ENCODE measurements around the gene COL27A1.
"Not testable (repeated sequence)": the region's sequence is repeated elsewhere in the genome, so short reads cannot be mapped to it uniquely, and the experiment has no call there.

COL27A1 gene

GRCh38 chr9:114187827-114188226 lies 32.5 kb downstream of the COL27A1 start:
- no peak for TF ChIP-seq CTCF (IDR thresholded peaks at IDR 0.05)

GRCh38 chr9:114189823-114190562 lies 34.7 kb downstream of the COL27A1 start:
- Histone ChIP-seq H3K27me3 (no peaks in the 10 kb centered on the region), H3K4me1 (ENCODE audit: control insufficient read depth in 1 of 2, insufficient read depth in 1 of 2, low read depth in 1 of 2, low read length in 1 of 2) (no peaks in the 10 kb centered on the region), H3K4me3 (ENCODE audit: low read depth in 1 of 2, low read length in 1 of 2) (no peak overlapping the region), H3K36me3 (no peaks in the 10 kb centered on the region), H3K27ac (no peak overlapping the region), H3K9me3 (no peaks in the 10 kb centered on the region)
- TF ChIP-seq CTCF (IDR thresholded peaks at IDR 0.05): no peak

More at GRCh38 chr9:114187827-114188226, 32.5 kb downstream of the COL27A1 start:
- H3K9me3 ChIP-seq: no peaks in the 10 kb centered on the region
- H3K36me3 ChIP-seq: no peaks in the 10 kb centered on the region
- H3K27me3 ChIP-seq: no peaks in the 10 kb centered on the region
- no peak overlapping the region for H3K27ac ChIP-seq
- no peaks in the 10 kb centered on the region for H3K4me1 ChIP-seq (ENCODE audit: control insufficient read depth in 1 of 2, insufficient read depth in 1 of 2, low read depth in 1 of 2, low read length in 1 of 2)
- H3K4me3 ChIP-seq (ENCODE audit: low read depth in 1 of 2, low read length in 1 of 2): no peak overlapping the region

- Histone ChIP-seq H3K9me3 (no peaks in the 10 kb centered on the region), H3K36me3 (no peaks in the 10 kb centered on the region), H3K27me3 (no peaks in the 10 kb centered on the region), H3K27ac (no peak overlapping the region), H3K4me1 (ENCODE audit: control insufficient read depth in 1 of 2, insufficient read depth in 1 of 2, low read depth in 1 of 2, low read length in 1 of 2) (no peaks in the 10 kb centered on the region), H3K4me3 (ENCODE audit: low read depth in 1 of 2, low read length in 1 of 2) (no peak overlapping the region)
- TF ChIP-seq CTCF (IDR thresholded peaks at IDR 0.05): no peak
These were observed 35.2 kb downstream of the COL27A1 start for GRCh38 chr9:114190563-114190905.

- not testable (repeated sequence) for H3K4me1 ChIP-seq (ENCODE audit: control insufficient read depth in 1 of 2, insufficient read depth in 1 of 2, low read depth in 1 of 2, low read length in 1 of 2); H3K4me3 ChIP-seq (ENCODE audit: low read depth in 1 of 2, low read length in 1 of 2); H3K27me3 ChIP-seq; H3K36me3 ChIP-seq; H3K9me3 ChIP-seq; H3K27ac ChIP-seq
These were observed 36.1 kb downstream of the COL27A1 start for GRCh38 chr9:114191402-114191801.

- no peaks in the 10 kb centered on the region for H3K36me3 ChIP-seq
- H3K4me1 ChIP-seq (ENCODE audit: control insufficient read depth in 1 of 2, insufficient read depth in 1 of 2, low read depth in 1 of 2, low read length in 1 of 2): no peaks in the 10 kb centered on the region
- no peak overlapping the region for H3K27ac ChIP-seq
- no peaks in the 10 kb centered on the region for H3K27me3 ChIP-seq
- no peak overlapping the region for H3K4me3 ChIP-seq (ENCODE audit: low read depth in 1 of 2, low read length in 1 of 2)
- H3K9me3 ChIP-seq: no peaks in the 10 kb centered on the region
- TF ChIP-seq CTCF (IDR thresholded peaks at IDR 0.05): no peak
These were observed 37.2 kb downstream of the COL27A1 start for GRCh38 chr9:114192539-114192938.

GRCh38 chr9:114193090-114193489 lies 37.8 kb downstream of the COL27A1 start:
- Histone ChIP-seq H3K36me3 (no peaks in the 10 kb centered on the region), H3K9me3 (no peaks in the 10 kb centered on the region), H3K27me3 (no peaks in the 10 kb centered on the region), H3K27ac (no peak overlapping the region), H3K4me3 (ENCODE audit: low read depth in 1 of 2, low read length in 1 of 2) (no peak overlapping the region), H3K4me1 (ENCODE audit: control insufficient read depth in 1 of 2, insufficient read depth in 1 of 2, low read depth in 1 of 2, low read length in 1 of 2) (no peaks in the 10 kb centered on the region)
- TF ChIP-seq CTCF (IDR thresholded peaks at IDR 0.05): no peak

Measured in neutrophil (primary cell).